ENCODE measurements around the gene REM1. TPM values are rescaled to one million over a fixed set of nuclear protein-coding genes. Genes with fewer than 3 reads are reported as not detected.
"Not testable (repeated sequence)": the region's sequence is repeated elsewhere in the genome, so short reads cannot be mapped to it uniquely, and the experiment has no call there.

REM1 gene
- polyA plus RNA-seq, 3 donors: 0.57 to 0.67 (median 0.60) TPM

- no peak for DNase-seq (ENCODE audit: low read depth in 3 of 3, low spot score in 2 of 3)
These were observed 42.3 kb downstream of the REM1 start for GRCh38 chr20:31517373-31517772.

- DNase-seq (ENCODE audit: low read depth in 3 of 3, low spot score in 2 of 3): not testable (repeated sequence)
These were observed 46.2 kb downstream of the REM1 start for GRCh38 chr20:31521267-31521666.

GRCh38 chr20:31522731-31523130, 47.6 kb downstream of the REM1 start:
- no peak for DNase-seq (ENCODE audit: low read depth in 3 of 3, low spot score in 2 of 3)

- DNase-seq (ENCODE audit: low read depth in 3 of 3, low spot score in 2 of 3): no peak
These were observed 48.5 kb downstream of the REM1 start for GRCh38 chr20:31523361-31524283.

GRCh38 chr20:31527266-31527665, 52.2 kb downstream of the REM1 start:
- DNase-seq (ENCODE audit: low read depth in 3 of 3, low spot score in 2 of 3): no peak

Other genes with a start within 250 kb of the REM1 start
- not detected for gene DEFB115, start 217.6 kb upstream of the REM1 start, polyA plus RNA-seq (ENCODE audit: insufficient read length in 3 of 3)
- gene DEFB116, start 166.7 kb upstream of the REM1 start, polyA plus RNA-seq (ENCODE audit: insufficient read length in 3 of 3): not detected
- not detected for gene DEFB118, start 106.7 kb upstream of the REM1 start, polyA plus RNA-seq (ENCODE audit: insufficient read length in 3 of 3)
- not detected for gene DEFB119, start 84.7 kb upstream of the REM1 start, polyA plus RNA-seq (ENCODE audit: insufficient read length in 3 of 3)
- not detected for gene DEFB121, start 69.1 kb upstream of the REM1 start, polyA plus RNA-seq (ENCODE audit: insufficient read length in 3 of 3)
- gene DEFB123, start 34.7 kb upstream of the REM1 start, polyA plus RNA-seq (ENCODE audit: insufficient read length in 3 of 3): not detected
- gene DEFB124, start 161 bp upstream of the REM1 start, polyA plus RNA-seq (ENCODE audit: insufficient read length in 3 of 3): not detected
- gene HM13, start 39.2 kb downstream of the REM1 start, polyA plus RNA-seq (ENCODE audit: insufficient read length in 3 of 3): 100 to 1,000 TPM; 130 to 147 (median 133) TPM
- 100 to 1,000 TPM; 147 to 215 (median 156) TPM for gene ID1, start 130.0 kb downstream of the REM1 start, polyA plus RNA-seq (ENCODE audit: insufficient read length in 3 of 3)
- gene COX4I2, start 162.6 kb downstream of the REM1 start, polyA plus RNA-seq (ENCODE audit: insufficient read length in 3 of 3): 1 to 10 TPM; 1.5 to 2.7 (median 2.3) TPM
- gene BCL2L1, start 247.6 kb downstream of the REM1 start, polyA plus RNA-seq (ENCODE audit: insufficient read length in 3 of 3): 10 to 100 TPM; 71.6 to 82.0 (median 81.4) TPM

Measured in right renal cortex interstitium (tissue), 3 donors.